ENCODE data around the gene ALX3. TPM values are rescaled to one million over a fixed set of nuclear protein-coding genes. Genes with fewer than 3 reads are reported as not detected.

The ALX3 gene
- total and polyA plus RNA-seq, 2 of the 4 experiments (the other 2 are of a cell fraction): not detected

- Histone ChIP-seq H3K23ac (ENCODE audit: low read depth, low read length) (no peak overlapping the region), H2BK20ac (ENCODE audit: low read depth, low read length) (no peak overlapping the region), H2AFZ (replicated peaks; ENCODE audit: low read length, poor library complexity) (no peak overlapping the region), H2BK15ac (ENCODE audit: low read depth, low read length) (no peak overlapping the region), H4K5ac (ENCODE audit: low read depth, low read length) (no peak overlapping the region), H2AK9ac (replicated peaks; ENCODE audit: low read depth, low read length, poor library complexity) (no peak overlapping the region), H3K36me3 (ENCODE audit: control insufficient read depth, insufficient read depth, low read length) (peaks cover 32% of the 10 kb centered on the region), H3K4ac (ENCODE audit: low read depth, low read length) (no peak overlapping the region), H3K27me3 (ENCODE audit: control insufficient read depth, insufficient read depth, low read length) (no peaks in the 10 kb centered on the region), H3K79me1 (ENCODE audit: low read depth in 1 of 2, low read length in 2 of 2) (peaks cover 0 to 3% of the 10 kb centered on the region in 2 experiments; a peak in 2 of 4 replicates), H2BK120ac (ENCODE audit: low read depth, low read length) (no peak overlapping the region), H3K4me2 (ENCODE audit: low read depth, low read length) (no peak overlapping the region), H3K27ac (ENCODE audit: insufficient read depth, low read length) (no peak overlapping the region), H3K9ac (ENCODE audit: low read depth, low read length) (no peak overlapping the region), H3K18ac (ENCODE audit: low read depth, low read length) (no peak overlapping the region), H4K91ac (ENCODE audit: insufficient read depth, low read depth, low read length) (no peak overlapping the region), H4K20me1 (ENCODE audit: insufficient read depth, low read length) (no peaks in the 10 kb centered on the region), H4K8ac (ENCODE audit: low read depth in 2 of 2, low read length in 2 of 2) (no peak overlapping the region), H3K4me3 (ENCODE audit: insufficient read depth, low read depth, low read length) (no peak overlapping the region), H3K4me1 (ENCODE audit: control insufficient read depth, insufficient read depth, low read length) (no peaks in the 10 kb centered on the region), H3K9me3 (ENCODE audit: control insufficient read depth, insufficient read depth, low read length) (no peaks in the 10 kb centered on the region), H2BK5ac (ENCODE audit: low read depth, low read length, poor library complexity, severe bottlenecking) (no peak overlapping the region), H2AK5ac (ENCODE audit: low read depth, low read length) (no peak overlapping the region), H3K14ac (replicated peaks; ENCODE audit: low read depth, low read length) (no peak overlapping the region), H3K56ac (ENCODE audit: extremely low read depth, insufficient read depth, low read length) (no peak overlapping the region), H3K9me1 (ENCODE audit: insufficient read depth, low read length) (peaks cover 5% of the 10 kb centered on the region)
- DNase-seq: no peak
- POLR2A ChIA-PET (ENCODE audit: unreplicated experiment): no interaction called here
- WGBS, 2 experiments (ENCODE audit: extremely low coverage in 2 of 2, insufficient read length in 1 of 2): 100% methylated on average over 3 of the region's 4 CpGs; no CpG with 5 or more reads in 1 of the 2 experiments
- dilution Hi-C loops (cut with HindIII; ENCODE audit: low sequenced_read_pairs, unreplicated experiment): no loop called here
- BruUV-seq (replicated peaks): no TSS peak
- TF ChIP-seq RAD21 (IDR thresholded peaks at IDR 0.05; ENCODE audit: low read length) (no peak), POLR2A (IDR thresholded peaks at IDR 0.05; ENCODE audit: low read depth, low read length) (no peak), CHD1 (IDR thresholded peaks at IDR 0.05; ENCODE audit: low read depth, low read length) (no peak), RCOR1 (IDR thresholded peaks at IDR 0.05; ENCODE audit: insufficient replicate concordance, low read length) (no peak), CTCF (conservative IDR thresholded peaks at IDR 0.05; ENCODE audit: low read depth, low read length) (no peak), BHLHE40 (IDR thresholded peaks at IDR 0.05; ENCODE audit: low read depth, low read length) (no peak), CEBPB (IDR thresholded peaks at IDR 0.05; ENCODE audit: low read depth, low read length) (no peak), SMC3 (IDR thresholded peaks at IDR 0.05; ENCODE audit: low read depth, low read length) (no peak), FOS (IDR thresholded peaks at IDR 0.05; ENCODE audit: low read depth, low read length) (no peak), RFX5 (IDR thresholded peaks at IDR 0.05; ENCODE audit: low read depth, low read length) (no peak), MAZ (IDR thresholded peaks at IDR 0.05; ENCODE audit: borderline replicate concordance, low read depth, low read length) (no peak), NFE2L2 (IDR thresholded peaks at IDR 0.05; ENCODE audit: low read depth, low read length) (no peak), MAFK (IDR thresholded peaks at IDR 0.05; ENCODE audit: low read depth, low read length) (no peak), MXI1 (IDR thresholded peaks at IDR 0.05; ENCODE audit: borderline replicate concordance, low read depth, low read length) (no peak)
- TF ChIP-seq, protein P1, sequence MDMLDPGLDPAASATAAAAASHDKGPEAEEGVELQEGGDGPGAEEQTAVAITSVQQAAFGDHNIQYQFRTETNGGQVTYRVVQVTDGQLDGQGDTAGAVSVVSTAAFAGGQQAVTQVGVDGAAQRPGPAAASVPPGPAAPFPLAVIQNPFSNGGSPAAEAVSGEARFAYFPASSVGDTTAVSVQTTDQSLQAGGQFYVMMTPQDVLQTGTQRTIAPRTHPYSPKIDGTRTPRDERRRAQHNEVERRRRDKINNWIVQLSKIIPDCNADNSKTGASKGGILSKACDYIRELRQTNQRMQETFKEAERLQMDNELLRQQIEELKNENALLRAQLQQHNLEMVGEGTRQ (IDR thresholded peaks at IDR 0.05; ENCODE audit: low read depth, low read length): no peak
- TF ChIP-seq, protein P2, sequence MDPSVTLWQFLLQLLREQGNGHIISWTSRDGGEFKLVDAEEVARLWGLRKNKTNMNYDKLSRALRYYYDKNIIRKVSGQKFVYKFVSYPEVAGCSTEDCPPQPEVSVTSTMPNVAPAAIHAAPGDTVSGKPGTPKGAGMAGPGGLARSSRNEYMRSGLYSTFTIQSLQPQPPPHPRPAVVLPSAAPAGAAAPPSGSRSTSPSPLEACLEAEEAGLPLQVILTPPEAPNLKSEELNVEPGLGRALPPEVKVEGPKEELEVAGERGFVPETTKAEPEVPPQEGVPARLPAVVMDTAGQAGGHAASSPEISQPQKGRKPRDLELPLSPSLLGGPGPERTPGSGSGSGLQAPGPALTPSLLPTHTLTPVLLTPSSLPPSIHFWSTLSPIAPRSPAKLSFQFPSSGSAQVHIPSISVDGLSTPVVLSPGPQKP (IDR thresholded peaks at IDR 0.05; ENCODE audit: borderline replicate concordance, low read depth, low read length): no peak
- ATAC-seq (ENCODE audit: low read depth): no peak
- intact Hi-C loops (cut with micrococcal nuclease): no loop called here
- CTCF ChIA-PET: no interaction called here
- in situ Hi-C loops (cut with MboI; ENCODE audit: low sequenced_read_pairs): no loop called here
These were observed 45.9 kb downstream of the ALX3 start for GRCh38 chr1:110024613-110025012.
